Hematopoietic multipotent progenitor cell treated with erythropoietin and hydrocortisone succinate and interleukin-3 and kit ligand, for 17 days (in vitro differentiated cells): ENCODE results near the gene CHST13.

Source experiments
- DNase-seq: peaks from one replicate; pipeline ENCODE4 v3.0.0-alpha.2; 2015; ENCODE audit warnings: low spot score

Gene CHST13

DNA sequence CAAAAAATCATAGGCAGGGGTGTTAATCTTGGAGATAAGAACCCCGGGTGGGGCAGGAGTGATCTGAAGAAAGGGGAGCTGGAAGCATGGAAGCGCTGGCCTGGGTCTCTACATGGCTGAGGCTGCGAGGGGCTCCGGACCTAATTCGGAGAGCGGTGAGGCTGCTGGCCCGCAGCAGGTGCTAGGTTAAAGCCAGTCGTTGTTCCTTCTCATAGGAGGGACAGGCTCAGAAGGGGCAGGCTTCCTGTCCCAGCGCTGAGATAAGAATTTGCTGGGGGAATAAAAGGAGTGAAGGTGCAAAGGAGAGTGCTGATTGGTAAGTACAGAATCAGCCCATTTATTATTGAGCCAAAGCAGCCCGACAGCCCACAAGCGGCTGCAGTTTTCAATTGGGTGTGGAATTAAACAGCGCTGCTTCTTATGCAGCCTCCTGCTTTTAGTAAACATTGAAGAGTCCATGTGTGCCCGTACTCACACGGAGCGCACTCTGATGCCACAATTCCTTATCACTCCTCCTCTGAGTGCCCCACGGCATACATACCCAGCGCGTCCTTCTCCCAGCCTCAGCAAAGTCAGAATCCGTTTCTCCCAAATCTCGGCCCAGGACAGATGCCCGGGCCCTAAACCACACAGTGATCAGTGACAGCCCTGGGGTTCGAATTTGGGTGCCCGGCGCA is 17.1 kb downstream of the CHST13 start:
- no peak for DNase-seq

- no peak for DNase-seq
Measured at GRCh38 chr3:126541628-126542339, 17.8 kb downstream of the CHST13 start.

DNA sequence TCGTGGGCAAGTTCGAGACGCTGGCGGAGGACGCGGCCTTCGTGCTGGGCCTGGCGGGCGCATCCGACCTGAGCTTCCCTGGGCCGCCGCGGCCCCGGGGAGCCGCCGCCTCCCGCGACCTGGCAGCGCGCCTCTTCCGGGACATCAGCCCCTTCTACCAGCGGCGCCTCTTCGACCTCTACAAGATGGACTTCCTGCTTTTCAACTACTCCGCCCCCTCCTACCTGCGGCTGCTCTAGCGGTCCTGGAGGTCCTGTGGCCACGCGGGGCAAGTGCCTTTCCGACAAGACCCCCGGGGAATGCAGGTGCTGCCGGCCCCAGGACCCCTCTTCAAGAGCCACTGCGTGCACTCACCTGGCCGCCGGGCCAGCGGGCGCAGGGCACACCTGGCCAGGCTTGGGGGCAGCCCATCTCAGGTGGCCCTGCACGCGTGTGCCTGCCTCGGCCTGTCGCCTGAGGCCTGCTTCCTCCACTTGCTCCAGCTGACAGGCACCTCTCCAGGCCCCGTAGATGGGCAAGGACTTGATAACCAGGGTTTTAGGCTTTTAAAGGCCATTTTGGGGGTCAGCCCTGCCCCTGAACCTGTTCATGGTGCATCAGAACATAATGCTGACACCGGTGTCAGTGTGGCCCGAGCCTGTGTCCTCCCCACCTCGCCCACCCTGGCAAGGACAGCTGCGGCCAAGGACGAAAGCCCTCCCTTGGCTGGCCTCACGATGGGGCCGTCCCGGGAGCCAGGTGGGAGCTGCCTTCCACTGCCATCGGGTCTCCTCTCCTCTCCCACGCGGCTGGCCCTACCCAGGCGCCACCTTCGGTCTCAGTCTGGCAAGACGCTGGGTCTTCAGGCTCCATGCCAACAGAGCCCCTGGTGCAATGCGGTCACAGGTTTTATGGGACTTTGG is 18.6 kb downstream of the CHST13 start:
- DNase-seq: no peak

DNA sequence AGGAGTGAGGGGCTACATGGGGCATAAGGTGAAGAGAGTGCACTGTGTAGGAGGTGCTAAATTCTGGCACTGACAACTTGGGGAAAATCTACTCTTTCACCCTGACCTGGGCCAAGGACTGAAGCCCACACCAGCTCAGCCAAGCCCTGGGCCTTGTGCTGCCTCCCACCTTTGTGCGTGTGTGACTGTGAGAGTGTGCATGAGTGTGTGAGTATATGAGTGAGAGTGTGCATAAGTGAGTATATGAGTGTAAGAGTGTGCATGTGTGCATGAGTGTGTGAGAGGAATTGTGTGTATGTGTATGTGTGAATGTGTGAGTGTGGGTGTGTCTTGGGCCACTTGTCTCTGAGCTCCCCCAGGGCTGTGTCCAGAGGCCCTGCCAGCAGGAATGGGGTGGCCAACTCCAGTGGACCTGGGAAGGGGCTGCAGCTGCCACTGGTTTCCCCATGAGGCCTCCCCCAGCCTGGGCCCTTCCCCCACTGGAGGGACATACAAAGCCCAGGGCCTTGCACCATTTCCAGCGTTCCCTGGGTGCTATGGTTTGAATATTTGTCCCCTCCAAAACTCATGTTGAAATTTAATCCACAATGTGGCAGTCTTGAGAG is 19.6 kb downstream of the CHST13 start:
- DNase-seq: no peak

GRCh38 chr3:126544596-126545281 is 20.8 kb downstream of the CHST13 start:
- no peak for DNase-seq

DNA sequence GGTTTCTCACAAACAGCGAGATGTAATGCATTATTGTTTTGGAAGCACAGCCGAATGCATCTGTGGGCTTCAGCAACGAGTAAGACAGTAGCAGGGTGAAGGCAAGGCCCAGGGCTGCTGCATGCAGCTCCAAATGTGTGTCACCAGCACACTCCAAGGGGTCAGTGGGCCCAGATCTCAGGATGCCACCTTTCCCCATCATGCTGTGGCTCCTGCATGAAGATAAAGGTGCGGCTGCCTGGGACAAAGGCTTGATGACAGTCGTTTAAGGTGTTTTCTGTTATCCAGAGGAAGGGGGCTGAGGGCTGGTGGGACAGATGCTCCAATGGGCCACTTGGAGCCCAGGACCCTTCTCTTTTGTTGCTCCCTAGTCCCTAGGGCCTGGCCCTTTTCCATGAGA is 21.6 kb downstream of the CHST13 start:
- no peak for DNase-seq

DNA sequence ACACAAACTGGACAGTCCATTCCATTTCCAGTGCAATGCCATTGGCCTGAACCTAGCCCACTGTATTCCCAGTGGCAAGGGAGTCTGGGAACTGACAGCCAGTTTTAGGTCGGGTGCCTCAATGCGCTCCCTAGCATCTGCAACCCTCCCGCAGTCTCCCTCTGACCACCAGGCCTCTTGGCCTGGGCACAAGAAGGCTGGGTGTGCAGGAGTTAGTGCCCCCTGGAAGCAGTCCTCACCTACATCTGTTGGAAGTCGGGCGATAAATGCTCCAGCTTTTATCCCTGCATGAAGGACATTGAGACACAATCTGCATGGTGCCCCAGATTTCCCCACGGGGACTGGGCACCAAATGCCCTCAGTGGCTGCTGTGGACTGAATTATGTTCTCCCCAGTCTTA is 22.1 kb downstream of the CHST13 start:
- no peak for DNase-seq

DNA sequence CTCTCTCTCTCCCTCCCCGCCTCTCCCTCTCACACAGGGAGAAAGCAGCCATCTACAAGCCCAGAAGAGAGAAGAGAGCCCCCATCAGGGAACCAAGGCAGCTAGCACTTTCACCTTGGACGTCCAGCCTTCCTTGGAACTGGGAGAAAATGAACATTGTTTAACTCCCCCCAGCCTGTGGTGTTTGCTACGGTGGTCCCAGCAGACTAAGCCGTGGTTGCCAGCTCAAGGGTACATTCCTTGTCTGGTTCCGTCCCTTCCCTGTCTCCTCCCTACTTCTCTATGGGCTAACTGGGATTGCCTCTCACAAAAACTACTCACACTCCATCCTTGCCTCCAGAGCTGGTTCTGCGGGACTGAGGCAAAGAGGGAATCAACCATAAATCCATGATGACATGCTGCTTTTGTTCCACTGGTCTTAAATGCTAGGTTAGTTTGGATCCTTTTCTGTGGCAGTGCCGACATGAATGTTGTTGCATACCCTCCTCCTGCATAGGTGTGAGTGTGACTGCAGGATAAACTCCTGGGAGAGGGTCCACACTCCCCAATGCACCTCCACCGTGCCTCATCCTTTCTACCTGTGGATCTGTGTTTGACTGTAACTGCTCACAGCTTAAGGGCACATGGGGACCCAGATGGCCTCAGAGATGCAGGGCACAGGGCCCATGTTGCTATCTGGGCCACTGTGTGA is 22.7 kb downstream of the CHST13 start:
- DNase-seq: no peak

GRCh38 chr3:126547721-126548120 is 23.8 kb downstream of the CHST13 start:
- DNase-seq: no peak

GRCh38 chr3:126548556-126549466 is 24.9 kb downstream of the CHST13 start:
- DNase-seq: no peak

DNA sequence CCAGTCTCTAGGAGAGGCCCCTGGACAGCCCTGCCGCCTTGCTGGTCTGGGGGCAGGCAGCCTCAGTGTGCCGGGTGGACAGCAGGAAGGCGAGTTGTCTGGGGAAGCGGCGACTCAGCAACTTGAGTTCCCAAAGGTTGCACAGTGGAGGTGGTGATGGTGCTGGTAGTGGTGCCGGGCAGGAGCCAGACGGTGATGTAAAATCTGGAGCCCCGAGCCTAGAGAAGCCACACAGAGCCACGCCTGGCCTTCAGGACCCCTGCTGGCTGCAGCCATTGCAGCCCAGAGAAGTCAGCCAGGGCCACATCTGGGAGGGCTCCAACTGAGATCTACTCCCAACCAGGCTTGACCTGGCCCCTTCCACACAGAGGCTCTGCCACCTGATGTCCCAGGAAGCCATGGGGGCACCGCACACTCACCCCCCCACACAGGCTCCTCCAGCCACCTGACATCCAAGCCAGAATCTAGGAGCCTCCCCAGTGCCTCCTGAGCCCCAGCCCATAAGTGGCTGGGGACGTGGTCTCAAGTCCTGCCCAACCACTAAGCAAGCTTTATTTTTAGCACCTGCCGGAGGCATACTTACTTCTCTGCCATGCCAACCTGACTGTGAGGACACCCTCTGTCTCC is 26.0 kb downstream of the CHST13 start:
- no peak for DNase-seq

DNA sequence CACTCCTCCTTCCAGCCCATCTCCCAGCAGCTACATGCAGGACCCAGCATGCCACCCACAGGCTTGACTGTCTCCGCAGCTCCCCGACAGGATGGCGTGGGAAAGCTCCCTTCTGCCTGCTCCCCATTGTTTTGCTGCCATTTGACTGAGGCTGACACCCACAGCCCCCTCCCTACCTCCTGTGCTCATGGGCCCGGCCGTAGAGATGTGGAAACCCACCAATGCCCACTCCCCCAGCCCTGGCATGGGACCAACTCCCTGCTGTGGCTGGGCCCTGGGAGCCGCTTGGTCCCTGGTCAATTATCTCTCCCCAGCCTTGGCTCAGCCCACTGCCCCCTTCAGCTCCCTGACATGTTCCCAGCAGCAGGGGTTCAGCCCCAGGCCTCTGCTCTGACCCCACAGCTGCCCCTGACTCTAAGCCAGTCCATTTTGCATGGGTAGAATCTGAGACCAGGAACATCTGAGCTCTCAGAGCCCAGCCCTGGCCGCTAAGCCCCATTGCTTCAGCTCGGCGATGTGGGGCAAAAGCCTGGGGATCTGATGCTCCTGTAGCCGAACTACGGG is 26.6 kb downstream of the CHST13 start:
- no peak for DNase-seq

DNA sequence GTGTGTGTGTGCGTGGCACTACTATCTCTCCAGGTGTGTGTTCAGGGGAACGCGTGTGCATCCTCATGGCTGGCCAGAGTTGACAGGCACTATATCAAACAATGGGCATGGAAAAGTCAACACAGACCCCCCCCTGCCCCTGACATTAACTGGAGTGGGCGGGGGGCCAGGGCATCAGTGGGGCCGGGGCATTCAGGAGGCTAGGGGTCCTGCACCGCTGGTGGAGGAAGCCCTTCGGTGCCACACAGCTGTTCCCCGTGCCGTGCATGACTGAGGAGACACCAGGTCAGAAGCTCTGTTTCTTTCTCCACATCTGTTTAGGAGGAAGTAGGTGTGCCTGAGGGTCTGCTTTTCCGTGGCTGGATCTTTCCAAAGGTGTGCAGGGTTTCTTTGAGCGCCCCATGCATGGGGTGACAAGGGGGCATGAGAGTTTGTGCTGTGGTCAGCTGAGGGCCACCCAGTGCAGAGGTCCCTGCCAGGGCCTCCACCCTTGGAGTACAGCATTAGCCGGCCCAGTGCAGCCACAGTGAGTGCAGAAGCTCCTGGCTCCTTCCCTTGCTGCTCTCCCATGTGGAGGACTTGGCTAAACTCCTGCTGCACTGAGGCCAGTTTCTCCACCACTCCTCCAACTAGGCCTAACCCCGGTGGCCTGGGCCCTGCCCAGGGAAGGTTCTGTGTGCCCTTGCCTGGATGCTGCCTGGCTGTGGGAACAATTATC is 27.3 kb downstream of the CHST13 start:
- DNase-seq: no peak

GRCh38 chr3:126551839-126552687 is 28.1 kb downstream of the CHST13 start:
- no peak for DNase-seq

- DNase-seq: no peak
Measured at GRCh38 chr3:126552688-126553283, 28.8 kb downstream of the CHST13 start.

DNA sequence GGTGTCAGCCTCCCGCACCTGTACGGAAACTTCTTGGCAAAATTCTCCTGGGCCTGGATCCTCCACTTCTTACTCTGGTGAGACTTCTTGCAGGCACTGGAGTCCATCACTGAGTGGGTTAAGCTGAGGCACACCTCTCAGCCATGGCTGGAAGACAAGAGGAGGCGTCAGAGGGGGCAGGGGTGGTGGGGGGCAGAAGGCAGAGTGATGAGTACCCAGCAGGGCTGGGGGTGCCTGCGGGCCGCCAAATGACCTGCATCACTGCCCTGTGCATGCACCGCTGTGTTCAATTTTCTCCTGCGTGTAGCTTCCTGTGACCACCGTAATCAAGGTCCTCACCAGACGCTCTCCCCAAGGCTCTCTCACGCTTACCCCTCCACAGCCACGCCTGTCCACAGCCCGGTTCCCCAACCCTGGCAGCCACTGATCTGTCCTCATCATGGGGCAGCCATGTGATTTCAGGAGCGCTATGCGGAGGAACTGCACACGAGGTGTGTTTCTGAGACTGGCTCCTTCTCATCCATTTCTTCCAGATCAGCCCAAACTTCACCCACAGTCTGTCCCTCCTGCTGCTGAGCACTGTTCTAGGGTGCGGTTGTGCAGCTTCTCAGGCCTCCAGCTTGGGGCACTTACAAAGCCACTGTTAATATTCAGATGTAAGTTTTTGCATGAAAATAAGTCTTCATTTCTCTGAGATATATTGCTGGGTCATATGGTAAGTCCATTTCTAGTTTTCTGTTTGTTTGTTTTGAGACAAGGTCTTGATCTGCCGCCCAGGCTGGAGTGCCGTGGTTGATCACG is 29.5 kb downstream of the CHST13 start:
- DNase-seq: no peak
